Measurements from ENCODE around the gene ZSCAN22. TPM values are rescaled to one million over a fixed set of nuclear protein-coding genes. Genes with fewer than 3 reads are reported as not detected.

ZSCAN22 gene
- total RNA-seq, 1 experiment from 2014 or later, result 4.6 TPM

- Histone ChIP-seq H3K4me3 (replicated peaks in 1 of 2; ENCODE audit: low read depth in 1 of 2, low read length in 2 of 2) (no peak overlapping the region), H3K27me3 (ENCODE audit: insufficient read depth, low read length) (no peaks in the 10 kb centered on the region), H3K4me2 (ENCODE audit: low read length) (no peak overlapping the region), H3K27ac (ENCODE audit: low read depth, low read length) (no peak overlapping the region), H2AFZ (ENCODE audit: low read depth, low read length, poor library complexity, severe bottlenecking) (no peak overlapping the region), H3K36me3 (ENCODE audit: control insufficient read depth in 1 of 2, insufficient read depth in 2 of 2, low read length in 2 of 2) (no peaks in the 10 kb centered on the region), H3K79me2 (ENCODE audit: insufficient read depth, low read length) (no peaks in the 10 kb centered on the region), H3K9me3 (ENCODE audit: control insufficient read depth in 1 of 2, insufficient read depth in 1 of 2, low read depth in 1 of 2, low read length in 2 of 2) (no peaks in the 10 kb centered on the region), H3K9ac (ENCODE audit: low read length) (no peak overlapping the region), H4K20me1 (ENCODE audit: insufficient read depth) (no peaks in the 10 kb centered on the region), H3K9me2 (ENCODE audit: insufficient read depth) (no peaks in the 10 kb centered on the region), H3K4me1 (ENCODE audit: control insufficient read depth in 1 of 2, insufficient read depth in 2 of 2, low read length in 2 of 2) (peaks cover 3 to 9% of the 10 kb centered on the region in 2 experiments)
- DNase-seq (ENCODE audit: low read depth, low spot score) (no peak), ATAC-seq (0 out of 2 replicates have a peak, but pooled peaks have one; percentile 40)
- intact Hi-C loops (cut with micrococcal nuclease), result no loop called here
- no TSS peak for BruUV-seq (replicated peaks)
- RAD21 ChIA-PET (ENCODE audit: low non-redundant PET in 1 of 2, low total read pairs in 2 of 2, uncharacterized antibody in 2 of 2, unreplicated experiment in 2 of 2), result interaction anchor here in 1 of 2 experiments (0.6 kb wide), 1 partner anchor 202 kb away, joined by 3 read pairs; no protein-coding TSS in a partner anchor
- CTCF ChIA-PET, result no interaction called here
- POLR2A ChIA-PET, result no interaction called here
- TF ChIP-seq EGR1 (IDR thresholded peaks at IDR 0.05; ENCODE audit: low read depth) (no peak), POLR2A (IDR thresholded peaks at IDR 0.05; ENCODE audit: borderline replicate concordance, extremely low read depth, insufficient read depth, insufficient read length) (no peak), ZNF274 (IDR thresholded peaks at IDR 0.05; ENCODE audit: low read depth, low read length) (no peak), RAD21 (IDR thresholded peaks at IDR 0.05; ENCODE audit: low read depth) (peak; percentile 37), EZH2phosphoT487 (IDR thresholded peaks at IDR 0.05; ENCODE audit: borderline replicate concordance) (no peak), CTCF (IDR thresholded peaks at IDR 0.05 in 2 of 3, conservative IDR thresholded peaks at IDR 0.05 in 1 of 3; ENCODE audit: borderline replicate concordance in 1 of 3, insufficient read depth in 1 of 3, low read depth in 2 of 3, low read length in 2 of 3) (peak in 2 of 3 experiments; percentile 37 to 51; a peak in 4 of 6 replicates), CBX3 (IDR thresholded peaks at IDR 0.05; ENCODE audit: low read depth) (no peak)
Measured at GRCh38 chr19:58372311-58373133, 45.7 kb downstream of the ZSCAN22 start.
